Neutrophil (primary cell): ENCODE data around the gene UMAD1.
"Not testable (repeated sequence)": the region's sequence is repeated elsewhere in the genome, so short reads cannot be mapped to it uniquely, and the experiment has no call there.

Experiments
- H3K27ac ChIP-seq: fragments of 200-600 bp; sonication (generic); 2 replicates; pipeline ENCODE4 v1.5.1; 2016; ENCODE audit warnings: mild to moderate bottlenecking, moderate library complexity
- H3K27me3 ChIP-seq: fragments of 200-600 bp; sonication (generic); 2 replicates; pipeline ENCODE4 v1.6.0; 2016; ENCODE audit warnings: mild to moderate bottlenecking
- H3K36me3 ChIP-seq: fragments of 200-600 bp; sonication (generic); 2 replicates; pipeline ENCODE4 v1.5.1; 2017
- H3K4me1 ChIP-seq, 2 experiments: fragments of 200-600 bp in 1 of 2; sonication (generic) in 1 of 2; 1 replicate in 1 of 2; 2 replicates in 1 of 2; pipeline versions ENCODE4 v1.5.1 to v1.6.1; 2013 to 2016; ENCODE audit warnings: low read depth in 1 of 2, low read length in 1 of 2, mild to moderate bottlenecking in 1 of 2, moderate library complexity in 1 of 2; ENCODE audit not compliant: control insufficient read depth in 1 of 2, insufficient read depth in 1 of 2
- H3K4me3 ChIP-seq, 2 experiments: fragments of 200-600 bp in 1 of 2; sonication (generic) in 1 of 2; 1 replicate in 1 of 2; 2 replicates in 1 of 2; pipeline ENCODE4 v1.5.1; 2013 to 2016; ENCODE audit warnings: low read depth in 1 of 2, low read length in 1 of 2, mild to moderate bottlenecking in 1 of 2, moderate library complexity in 1 of 2
- H3K9me3 ChIP-seq: fragments of 200-600 bp; sonication (generic); 2 replicates; pipeline ENCODE4 v1.5.1; 2016
- TF ChIP-seq, protein P1 (sequence below): fragments of 200-600 bp; sonication (generic); IDR thresholded peaks from 2 replicates; pipeline ENCODE4 v1.5.1; 2016; ENCODE audit warnings: antibody characterized with exemption

Gene UMAD1

GRCh38 chr7:7802531-7802930, 162.0 kb downstream of the UMAD1 start:
- no peaks in the 10 kb centered on the region for H3K27me3 ChIP-seq
- no peak overlapping the region for H3K27ac ChIP-seq
- no peaks in the 10 kb centered on the region for H3K36me3 ChIP-seq
- H3K4me3 ChIP-seq = no peak overlapping the region
- no peaks in the 10 kb centered on the region for H3K4me1 ChIP-seq
- H3K9me3 ChIP-seq = no peaks in the 10 kb centered on the region
- TF ChIP-seq, protein P1, sequence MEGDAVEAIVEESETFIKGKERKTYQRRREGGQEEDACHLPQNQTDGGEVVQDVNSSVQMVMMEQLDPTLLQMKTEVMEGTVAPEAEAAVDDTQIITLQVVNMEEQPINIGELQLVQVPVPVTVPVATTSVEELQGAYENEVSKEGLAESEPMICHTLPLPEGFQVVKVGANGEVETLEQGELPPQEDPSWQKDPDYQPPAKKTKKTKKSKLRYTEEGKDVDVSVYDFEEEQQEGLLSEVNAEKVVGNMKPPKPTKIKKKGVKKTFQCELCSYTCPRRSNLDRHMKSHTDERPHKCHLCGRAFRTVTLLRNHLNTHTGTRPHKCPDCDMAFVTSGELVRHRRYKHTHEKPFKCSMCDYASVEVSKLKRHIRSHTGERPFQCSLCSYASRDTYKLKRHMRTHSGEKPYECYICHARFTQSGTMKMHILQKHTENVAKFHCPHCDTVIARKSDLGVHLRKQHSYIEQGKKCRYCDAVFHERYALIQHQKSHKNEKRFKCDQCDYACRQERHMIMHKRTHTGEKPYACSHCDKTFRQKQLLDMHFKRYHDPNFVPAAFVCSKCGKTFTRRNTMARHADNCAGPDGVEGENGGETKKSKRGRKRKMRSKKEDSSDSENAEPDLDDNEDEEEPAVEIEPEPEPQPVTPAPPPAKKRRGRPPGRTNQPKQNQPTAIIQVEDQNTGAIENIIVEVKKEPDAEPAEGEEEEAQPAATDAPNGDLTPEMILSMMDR = no peak

DNA sequence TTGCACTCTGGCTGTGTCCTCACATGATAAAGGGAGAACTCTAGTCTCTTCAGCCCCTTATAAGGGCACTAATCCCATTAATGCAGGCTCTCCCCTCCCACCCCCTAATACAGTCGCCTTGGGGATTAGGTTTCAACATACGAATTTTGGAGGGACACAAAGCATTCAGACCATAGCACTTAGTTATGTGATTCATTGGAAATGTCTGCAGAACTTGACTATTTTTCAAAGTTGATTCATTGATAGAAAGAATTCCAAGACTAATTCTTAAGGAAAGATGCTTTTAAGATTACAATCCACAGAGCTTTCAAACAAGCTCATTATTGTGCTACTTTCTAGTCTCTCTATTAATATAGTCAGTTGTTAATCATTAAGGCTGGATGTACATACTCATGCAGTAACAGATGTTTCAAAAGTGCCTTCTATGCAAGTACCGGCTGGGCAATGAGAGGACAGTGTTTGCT, 163.2 kb downstream of the UMAD1 start:
- H3K9me3 ChIP-seq = no peaks in the 10 kb centered on the region
- H3K36me3 ChIP-seq = no peaks in the 10 kb centered on the region
- H3K27me3 ChIP-seq = no peaks in the 10 kb centered on the region
- TF ChIP-seq, protein P1 = no peak
- H3K4me3 ChIP-seq = no peak overlapping the region
- H3K27ac ChIP-seq = no peak overlapping the region
- no peaks in the 10 kb centered on the region for H3K4me1 ChIP-seq

DNA sequence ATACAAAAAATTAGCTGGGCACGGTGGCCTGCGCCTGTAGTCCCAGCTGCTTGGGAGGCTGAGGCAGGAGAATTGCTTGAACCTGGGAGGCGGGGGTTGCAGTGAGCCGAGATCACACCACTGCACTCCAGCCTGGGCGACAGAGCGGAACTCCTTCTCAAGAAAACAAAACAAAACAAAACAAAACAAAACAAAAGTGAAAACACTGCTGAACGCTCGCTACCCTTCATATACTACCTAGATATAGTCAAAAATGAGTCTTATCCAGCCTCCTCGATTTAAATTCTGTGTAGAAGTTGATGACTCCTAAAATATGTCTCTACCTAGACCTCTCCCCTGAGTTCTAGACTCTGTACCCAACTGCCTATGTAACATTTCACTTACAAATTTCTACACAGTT, 164.3 kb downstream of the UMAD1 start:
- not testable (repeated sequence) for H3K27me3 ChIP-seq, H3K27ac ChIP-seq, H3K4me1 ChIP-seq, H3K4me3 ChIP-seq, H3K36me3 ChIP-seq, H3K9me3 ChIP-seq

DNA sequence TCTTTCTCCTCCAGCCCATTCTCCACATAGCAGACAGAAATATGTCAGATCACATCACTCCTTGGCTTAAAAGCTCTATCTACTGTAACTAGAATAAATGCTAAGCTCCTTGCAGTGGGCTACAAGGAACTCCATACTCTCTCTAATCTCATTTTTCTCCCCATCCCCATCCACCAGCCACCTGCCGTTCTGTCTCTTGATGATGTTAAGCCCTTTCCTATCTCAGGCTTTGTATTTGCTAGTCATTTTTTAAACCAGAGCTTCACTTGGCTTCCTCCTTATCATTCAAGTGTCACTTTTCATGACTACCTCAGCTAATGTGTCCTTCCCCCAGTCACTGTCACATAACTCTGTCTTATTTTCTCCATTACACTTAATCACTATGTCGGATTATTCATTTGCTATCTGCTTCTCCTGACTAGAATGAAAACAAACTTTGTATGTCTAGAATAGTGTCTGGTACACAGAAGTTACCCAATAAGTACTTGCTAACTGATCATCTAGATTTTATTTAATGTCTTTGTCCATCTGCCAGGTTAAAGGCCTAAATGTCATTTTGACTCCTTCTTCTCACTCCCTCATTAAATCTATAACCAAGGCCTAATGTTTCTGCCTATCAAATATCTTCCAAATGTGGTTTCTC, 165.1 kb downstream of the UMAD1 start:
- Histone ChIP-seq H3K4me1 (no peaks in the 10 kb centered on the region), H3K4me3 (no peak overlapping the region), H3K9me3 (no peaks in the 10 kb centered on the region), H3K36me3 (no peaks in the 10 kb centered on the region), H3K27ac (no peak overlapping the region), H3K27me3 (no peaks in the 10 kb centered on the region)
- TF ChIP-seq, protein P1 = no peak

DNA sequence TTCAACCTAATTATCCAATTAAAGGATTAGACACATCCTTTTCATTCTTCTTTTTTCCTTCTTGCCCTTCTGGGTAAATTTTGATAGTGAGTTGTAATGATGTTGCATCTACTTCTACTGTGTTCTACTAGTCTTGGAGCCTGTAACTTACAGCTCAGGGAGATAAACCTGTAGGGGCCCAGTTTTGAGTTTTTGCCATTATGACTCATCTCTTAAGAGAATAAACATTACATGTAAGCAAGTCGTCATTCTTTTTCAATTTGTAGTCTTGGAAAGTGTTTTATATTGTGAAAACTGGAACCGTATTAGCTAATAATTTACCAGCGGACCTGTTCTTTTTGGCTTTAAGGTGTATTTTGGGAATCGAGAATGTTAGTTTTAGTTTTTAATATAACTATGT, 167.6 kb downstream of the UMAD1 start:
- no peak overlapping the region for H3K4me3 ChIP-seq
- H3K4me1 ChIP-seq = no peaks in the 10 kb centered on the region
- no peaks in the 10 kb centered on the region for H3K36me3 ChIP-seq
- H3K27ac ChIP-seq = no peak overlapping the region
- H3K9me3 ChIP-seq = no peaks in the 10 kb centered on the region
- TF ChIP-seq, protein P1 = no peak
- H3K27me3 ChIP-seq = no peaks in the 10 kb centered on the region

DNA sequence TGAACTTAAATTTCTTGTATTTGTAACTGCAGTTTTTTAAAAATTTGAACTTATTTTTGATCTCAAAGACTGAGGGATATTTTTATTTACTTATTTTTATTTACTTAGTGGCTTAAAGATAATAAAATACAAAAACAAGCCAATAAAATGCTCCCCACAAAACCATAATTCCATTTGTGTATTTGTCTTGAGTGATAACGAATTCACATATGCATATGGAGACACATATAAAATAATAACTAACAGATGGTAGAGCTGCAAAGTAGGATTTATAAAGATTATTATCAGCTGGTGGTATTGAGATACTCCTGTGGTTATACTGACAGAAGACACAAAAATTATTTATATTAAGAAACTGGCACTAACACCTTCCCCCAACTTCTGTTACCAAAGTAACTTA, 168.1 kb downstream of the UMAD1 start:
- no peaks in the 10 kb centered on the region for H3K9me3 ChIP-seq
- no peaks in the 10 kb centered on the region for H3K36me3 ChIP-seq
- H3K4me1 ChIP-seq = no peaks in the 10 kb centered on the region
- H3K4me3 ChIP-seq = no peak overlapping the region
- no peak overlapping the region for H3K27ac ChIP-seq
- no peaks in the 10 kb centered on the region for H3K27me3 ChIP-seq
- TF ChIP-seq, protein P1 = no peak
